ENCODE measurements around the gene PPP1R3C. TPM values are rescaled to one million over a fixed set of nuclear protein-coding genes. Genes with fewer than 3 reads are reported as not detected.
A peak's percentile ranks its signal among the peaks of the same experiment; 100 is the strongest.

Gene PPP1R3C
- total RNA-seq, 2 donors from 2014 or later: 58.0 to 250 TPM

- TF ChIP-seq, protein P1, sequence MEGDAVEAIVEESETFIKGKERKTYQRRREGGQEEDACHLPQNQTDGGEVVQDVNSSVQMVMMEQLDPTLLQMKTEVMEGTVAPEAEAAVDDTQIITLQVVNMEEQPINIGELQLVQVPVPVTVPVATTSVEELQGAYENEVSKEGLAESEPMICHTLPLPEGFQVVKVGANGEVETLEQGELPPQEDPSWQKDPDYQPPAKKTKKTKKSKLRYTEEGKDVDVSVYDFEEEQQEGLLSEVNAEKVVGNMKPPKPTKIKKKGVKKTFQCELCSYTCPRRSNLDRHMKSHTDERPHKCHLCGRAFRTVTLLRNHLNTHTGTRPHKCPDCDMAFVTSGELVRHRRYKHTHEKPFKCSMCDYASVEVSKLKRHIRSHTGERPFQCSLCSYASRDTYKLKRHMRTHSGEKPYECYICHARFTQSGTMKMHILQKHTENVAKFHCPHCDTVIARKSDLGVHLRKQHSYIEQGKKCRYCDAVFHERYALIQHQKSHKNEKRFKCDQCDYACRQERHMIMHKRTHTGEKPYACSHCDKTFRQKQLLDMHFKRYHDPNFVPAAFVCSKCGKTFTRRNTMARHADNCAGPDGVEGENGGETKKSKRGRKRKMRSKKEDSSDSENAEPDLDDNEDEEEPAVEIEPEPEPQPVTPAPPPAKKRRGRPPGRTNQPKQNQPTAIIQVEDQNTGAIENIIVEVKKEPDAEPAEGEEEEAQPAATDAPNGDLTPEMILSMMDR (IDR thresholded peaks at IDR 0.05): no peak
- Histone ChIP-seq H3K4me3 (no peak overlapping the region), H3K36me3 (no peaks in the 10 kb centered on the region), H3K4me1 (peaks cover 0 to 90% of the 10 kb centered on the region in 2 donors), H3K27ac (peak overlapping the region; percentile 86 to 89), H3K9me3 (no peaks in the 10 kb centered on the region), H3K27me3 (no peaks in the 10 kb centered on the region)
- DNase-seq (ENCODE audit: low spot score): no peak
Measured at GRCh38 chr10:91591797-91592174, 41.1 kb downstream of the PPP1R3C start.

DNA sequence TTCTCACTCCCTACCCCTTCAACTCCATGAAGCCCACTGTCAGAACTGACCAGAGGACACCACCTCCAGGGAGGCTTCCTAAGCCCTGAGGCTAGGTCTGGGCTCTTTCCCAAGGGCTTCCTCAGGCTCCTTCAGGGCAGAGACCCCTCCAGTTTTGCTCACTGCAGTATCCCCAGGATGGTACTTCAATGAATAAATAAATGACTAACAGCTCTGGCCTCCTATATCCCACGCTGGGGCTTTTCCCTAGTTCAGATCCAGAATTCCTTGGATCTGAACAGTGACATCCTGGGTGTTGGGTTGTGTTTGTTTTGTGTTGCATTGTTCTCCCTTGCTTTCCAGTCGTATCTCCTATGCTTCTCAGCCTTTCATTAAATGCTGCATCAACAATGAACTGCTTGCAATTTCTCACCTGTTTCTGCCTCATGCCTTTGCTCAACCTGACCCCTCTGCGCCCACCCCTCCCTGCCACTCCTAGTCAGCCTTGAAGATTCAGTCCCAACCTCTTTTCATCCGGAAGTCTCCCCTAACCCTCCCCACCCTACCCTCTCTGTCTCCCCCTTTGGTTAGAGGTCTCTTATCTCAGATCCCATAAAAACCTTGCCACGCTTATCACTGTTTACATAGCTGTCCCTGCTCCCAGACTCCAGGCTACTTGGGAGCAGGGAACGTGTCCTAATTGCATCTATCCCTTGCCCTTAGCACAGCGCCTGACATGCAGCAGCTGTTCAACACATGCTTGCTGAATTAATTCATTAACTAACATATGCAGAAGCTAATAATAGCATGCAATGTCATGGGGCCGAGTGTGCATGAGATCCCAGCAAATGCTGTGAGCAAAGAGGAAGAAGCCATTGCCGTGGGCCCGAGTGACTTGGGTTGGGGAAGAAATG, 41.7 kb downstream of the PPP1R3C start:
- TF ChIP-seq, protein P1 (IDR thresholded peaks at IDR 0.05): no peak
- Histone ChIP-seq H3K4me1 (peaks cover 0 to 87% of the 10 kb centered on the region in 2 donors), H3K9me3 (no peaks in the 10 kb centered on the region), H3K27me3 (no peaks in the 10 kb centered on the region), H3K36me3 (no peaks in the 10 kb centered on the region), H3K27ac (peak overlapping the region; percentile 86 to 89), H3K4me3 (no peak overlapping the region)
- no peak for DNase-seq (ENCODE audit: low spot score)

GRCh38 chr10:91590142-91590903, 42.5 kb downstream of the PPP1R3C start:
- Histone ChIP-seq H3K4me3 (no peak overlapping the region), H3K27ac (peak overlapping the region; percentile 86 to 89), H3K36me3 (no peaks in the 10 kb centered on the region), H3K9me3 (no peaks in the 10 kb centered on the region), H3K27me3 (no peaks in the 10 kb centered on the region), H3K4me1 (peaks cover 0 to 83% of the 10 kb centered on the region in 2 donors)
- TF ChIP-seq, protein P1 (IDR thresholded peaks at IDR 0.05): no peak
- DNase-seq (ENCODE audit: low spot score): peak; percentile 77

DNA sequence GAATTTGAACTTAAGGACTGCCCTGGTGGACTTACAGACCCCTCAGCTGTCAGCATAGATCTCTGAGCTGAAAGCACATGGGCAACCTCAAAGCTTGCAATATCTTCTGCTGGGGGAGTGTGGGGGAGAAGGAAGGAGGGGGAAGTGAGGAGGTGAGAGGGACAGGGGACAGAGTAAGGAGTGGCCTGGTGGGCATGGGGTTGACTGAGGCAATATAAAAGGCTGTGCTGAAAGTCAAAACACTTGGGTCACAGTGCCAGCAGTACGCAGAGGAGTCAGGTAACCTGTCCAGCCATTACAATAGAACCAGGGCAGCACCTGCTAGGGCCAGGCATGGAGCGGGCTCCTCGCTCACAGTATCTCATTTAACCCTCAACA, 43.2 kb downstream of the PPP1R3C start:
- DNase-seq (ENCODE audit: low spot score): no peak
- peaks cover 0 to 82% of the 10 kb centered on the region in 2 donors for H3K4me1 ChIP-seq
- no peaks in the 10 kb centered on the region for H3K27me3 ChIP-seq
- H3K9me3 ChIP-seq: no peaks in the 10 kb centered on the region
- H3K4me3 ChIP-seq: no peak overlapping the region
- no peaks in the 10 kb centered on the region for H3K36me3 ChIP-seq
- TF ChIP-seq, protein P1 (IDR thresholded peaks at IDR 0.05): no peak
- H3K27ac ChIP-seq: peak overlapping the region; percentile 86 to 89

DNA sequence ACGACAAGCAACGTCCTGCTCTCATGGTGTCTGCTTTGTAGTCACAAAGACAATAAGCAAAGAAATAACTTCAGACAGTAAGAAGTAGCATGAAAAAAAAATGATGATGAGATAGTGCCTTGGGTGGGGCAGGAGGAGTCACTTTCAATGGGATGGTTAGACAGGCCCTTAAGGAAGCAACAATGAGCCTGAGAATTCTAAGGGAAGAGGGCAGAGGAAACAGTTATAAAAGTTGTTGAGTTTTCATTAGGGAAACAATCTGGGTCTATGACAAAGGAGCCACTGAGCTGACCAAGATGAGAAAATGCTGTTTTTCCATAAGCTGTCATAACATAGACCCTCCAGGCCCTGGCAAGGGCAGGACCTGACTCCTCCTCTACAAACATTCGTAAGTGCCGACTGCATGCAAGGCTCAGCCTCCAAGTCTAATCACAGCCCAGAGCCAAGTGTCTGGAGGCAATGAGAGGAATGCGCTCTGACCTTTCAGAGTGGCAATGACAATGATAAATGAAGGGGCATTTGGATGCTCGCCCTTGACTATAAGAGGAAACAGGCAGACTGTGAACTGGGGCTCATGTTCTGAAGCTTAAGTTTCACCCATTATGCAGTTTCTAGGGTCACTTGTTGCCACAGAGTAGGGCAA, 43.7 kb downstream of the PPP1R3C start:
- TF ChIP-seq, protein P1 (IDR thresholded peaks at IDR 0.05): no peak
- Histone ChIP-seq H3K4me3 (no peak overlapping the region), H3K27ac (peak overlapping the region; percentile 86 to 89), H3K9me3 (no peaks in the 10 kb centered on the region), H3K27me3 (no peaks in the 10 kb centered on the region), H3K36me3 (no peaks in the 10 kb centered on the region), H3K4me1 (peaks cover 0 to 77% of the 10 kb centered on the region in 2 donors)
- no peak for DNase-seq (ENCODE audit: low spot score)

Measured in right atrium auricular region (tissue), 2 donors.